Neuron (in vitro differentiated cells): ENCODE data around the gene OTOGL.
"Not testable (repeated sequence)": the region's sequence is repeated elsewhere in the genome, so short reads cannot be mapped to it uniquely, and the experiment has no call there.

Experiments
- H2AFZ ChIP-seq: one replicate; pipeline ENCODE4 v1.6.1; 2013; ENCODE audit warnings: low read depth, mild to moderate bottlenecking, inconsistent platforms, low read length, moderate library complexity
- H3K27me3 ChIP-seq: one replicate; pipeline ENCODE4 v1.6.1; 2013; ENCODE audit warnings: low read length; ENCODE audit not compliant: insufficient read depth
- H3K36me3 ChIP-seq: one replicate; pipeline ENCODE4 v1.6.1; 2013; ENCODE audit warnings: low read length; ENCODE audit not compliant: insufficient read depth
- H3K4me1 ChIP-seq: one replicate; pipeline ENCODE4 v1.6.1; 2013; ENCODE audit warnings: low read length; ENCODE audit not compliant: insufficient read depth
- H3K4me3 ChIP-seq: 2 replicates; pipeline ENCODE4 v1.5.1; 2013; ENCODE audit warnings: mild to moderate bottlenecking, low read length, moderate library complexity
- H3K9me3 ChIP-seq: one replicate; pipeline ENCODE4 v1.6.1; 2013; ENCODE audit warnings: low read length

OTOGL gene

GRCh38 chr12:80196419-80196818 is 97.1 kb downstream of the OTOGL start:
- no peak overlapping the region for H3K4me3 ChIP-seq
- H2AFZ ChIP-seq: no peak overlapping the region
- no peaks in the 10 kb centered on the region for H3K27me3 ChIP-seq
- H3K9me3 ChIP-seq: no peaks in the 10 kb centered on the region
- peaks cover 3% of the 10 kb centered on the region for H3K4me1 ChIP-seq
- H3K36me3 ChIP-seq: no peaks in the 10 kb centered on the region

DNA sequence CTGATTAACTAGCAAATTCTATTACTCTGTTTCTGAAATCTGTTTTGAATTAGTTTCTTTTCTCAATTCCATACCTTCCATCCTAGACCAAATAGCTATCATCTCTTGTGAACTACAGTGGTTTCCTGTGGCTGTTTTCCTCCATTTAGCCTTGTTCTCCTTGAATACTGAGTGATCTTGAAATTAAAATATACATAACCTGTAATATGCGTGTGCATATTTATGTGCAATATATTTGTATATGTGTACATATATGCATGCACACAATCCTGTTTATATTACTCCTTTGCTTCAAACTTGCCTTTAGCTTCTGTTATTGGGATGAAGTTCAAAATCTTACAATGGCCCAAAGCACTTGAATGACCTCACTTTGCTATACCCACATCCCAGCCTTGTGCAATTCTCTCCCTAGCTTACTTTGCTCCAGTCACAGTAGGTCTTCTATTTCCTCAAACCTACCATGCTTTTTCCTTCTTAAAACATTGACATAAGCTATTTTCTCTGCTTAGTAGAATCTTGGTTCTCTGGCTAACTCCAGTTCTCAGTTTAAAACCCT is 99.5 kb downstream of the OTOGL start:
- Histone ChIP-seq H2AFZ (no peak overlapping the region), H3K4me1 (peaks cover 26% of the 10 kb centered on the region), H3K4me3 (no peak overlapping the region), H3K27me3 (no peaks in the 10 kb centered on the region), H3K9me3 (no peaks in the 10 kb centered on the region), H3K36me3 (no peaks in the 10 kb centered on the region)

- H3K4me3 ChIP-seq: no peak overlapping the region
- H3K4me1 ChIP-seq: peaks cover 32% of the 10 kb centered on the region
- H3K36me3 ChIP-seq: no peaks in the 10 kb centered on the region
Observed at GRCh38 chr12:80199931-80200330, 100.6 kb downstream of the OTOGL start.

GRCh38 chr12:80200414-80200813 is 101.1 kb downstream of the OTOGL start:
- Histone ChIP-seq H3K27me3 (no peaks in the 10 kb centered on the region), H2AFZ (no peak overlapping the region), H3K4me1 (peaks cover 32% of the 10 kb centered on the region), H3K9me3 (no peaks in the 10 kb centered on the region), H3K4me3 (no peak overlapping the region), H3K36me3 (no peaks in the 10 kb centered on the region)

More at GRCh38 chr12:80199931-80200330, 100.6 kb downstream of the OTOGL start:
- H2AFZ ChIP-seq: no peak overlapping the region
- no peaks in the 10 kb centered on the region for H3K27me3 ChIP-seq
- H3K9me3 ChIP-seq: no peaks in the 10 kb centered on the region

GRCh38 chr12:80201908-80202307 is 102.6 kb downstream of the OTOGL start:
- Histone ChIP-seq H3K36me3 (no peaks in the 10 kb centered on the region), H3K4me1 (peaks cover 32% of the 10 kb centered on the region), H3K9me3 (no peaks in the 10 kb centered on the region), H2AFZ (no peak overlapping the region), H3K4me3 (no peak overlapping the region), H3K27me3 (no peaks in the 10 kb centered on the region)

DNA sequence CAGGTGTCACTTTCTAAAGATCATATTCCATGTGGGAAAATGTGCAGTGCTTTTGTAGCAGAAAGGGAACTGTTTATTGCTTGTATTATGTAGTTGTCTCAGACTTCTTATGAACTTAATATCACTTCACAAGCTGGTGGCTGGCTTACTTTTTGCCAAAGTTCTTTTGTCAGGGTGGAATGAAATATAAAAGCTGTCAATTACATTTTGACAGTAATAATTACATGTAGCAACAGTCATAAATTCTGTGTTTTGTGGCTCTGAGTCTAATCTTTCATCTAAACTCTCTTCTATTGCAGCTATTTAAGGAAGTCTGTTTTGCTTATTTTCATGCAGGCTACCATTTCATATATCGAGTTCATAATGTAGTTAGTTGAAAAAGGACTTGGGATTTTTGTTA is 106.6 kb downstream of the OTOGL start:
- Histone ChIP-seq H3K4me3 (no peak overlapping the region), H3K4me1 (peaks cover 40% of the 10 kb centered on the region), H2AFZ (no peak overlapping the region), H3K27me3 (no peaks in the 10 kb centered on the region), H3K36me3 (no peaks in the 10 kb centered on the region), H3K9me3 (no peaks in the 10 kb centered on the region)

- no peak overlapping the region for H2AFZ ChIP-seq
- no peak overlapping the region for H3K4me3 ChIP-seq
- H3K4me1 ChIP-seq: peaks cover 40% of the 10 kb centered on the region
- no peaks in the 10 kb centered on the region for H3K36me3 ChIP-seq
- H3K9me3 ChIP-seq: no peaks in the 10 kb centered on the region
- H3K27me3 ChIP-seq: no peaks in the 10 kb centered on the region
Observed at GRCh38 chr12:80208071-80208470, 108.7 kb downstream of the OTOGL start.

DNA sequence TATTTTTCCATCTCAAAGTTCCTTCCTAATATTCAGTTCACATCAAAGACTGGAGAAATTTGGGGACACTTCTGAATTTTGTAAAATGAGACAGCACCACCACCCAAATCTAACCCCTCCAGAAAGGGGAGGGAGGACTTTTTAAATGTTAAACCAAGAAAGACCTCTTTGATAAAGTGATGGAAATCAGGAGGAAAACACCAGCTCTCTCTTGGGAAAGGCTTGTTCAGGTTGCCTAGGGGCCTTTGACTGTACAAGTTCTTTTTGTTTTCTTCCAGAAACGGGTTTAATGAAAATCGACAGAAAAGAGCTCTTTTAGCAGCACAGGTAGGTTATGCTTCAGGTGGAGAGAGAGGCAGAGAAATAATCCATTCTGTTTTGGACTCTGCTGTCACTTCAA is 112.3 kb downstream of the OTOGL start:
- Histone ChIP-seq H3K4me3 (no peak overlapping the region), H3K27me3 (no peaks in the 10 kb centered on the region), H3K36me3 (no peaks in the 10 kb centered on the region), H3K9me3 (no peaks in the 10 kb centered on the region), H2AFZ (no peak overlapping the region), H3K4me1 (peaks cover 49% of the 10 kb centered on the region)

DNA sequence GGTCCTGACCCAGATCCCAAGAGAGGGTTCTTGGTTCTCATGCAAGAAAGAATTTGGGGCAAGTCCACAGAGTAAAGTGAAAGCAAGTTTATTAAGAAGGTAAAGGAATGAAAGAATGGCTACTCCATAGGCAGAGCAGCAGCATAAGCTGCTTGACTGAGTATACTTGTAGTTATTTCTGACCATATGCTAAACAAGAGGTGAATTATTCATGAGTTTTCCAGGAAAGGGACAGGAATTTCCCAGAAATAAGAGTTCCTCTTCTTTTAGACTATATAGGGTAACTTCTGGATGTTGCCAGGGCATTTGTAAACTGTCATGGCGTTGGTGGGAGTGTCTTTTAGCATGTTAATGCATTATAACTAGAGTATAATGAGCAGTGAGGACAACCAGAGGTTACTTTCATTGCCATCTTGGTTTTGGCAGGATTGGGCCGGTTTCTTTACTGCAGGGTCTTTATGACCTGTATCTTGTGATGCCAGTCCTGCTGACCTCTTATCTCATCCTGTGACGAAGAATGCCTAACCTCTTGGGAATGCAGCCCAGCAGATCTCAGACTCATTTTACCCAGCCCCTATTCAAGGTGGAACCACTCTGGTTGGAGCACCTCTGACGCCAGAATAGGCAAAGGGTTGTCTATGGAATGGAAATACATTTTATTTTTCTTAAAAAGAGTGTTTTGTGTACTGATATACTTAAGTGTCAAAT is 113.8 kb downstream of the OTOGL start:
- Histone ChIP-seq H3K36me3 (no peaks in the 10 kb centered on the region), H3K9me3 (no peaks in the 10 kb centered on the region), H3K27me3 (no peaks in the 10 kb centered on the region), H3K4me3 (no peak overlapping the region), H3K4me1 (peaks cover 63% of the 10 kb centered on the region), H2AFZ (peak overlapping the region; percentile 16)

DNA sequence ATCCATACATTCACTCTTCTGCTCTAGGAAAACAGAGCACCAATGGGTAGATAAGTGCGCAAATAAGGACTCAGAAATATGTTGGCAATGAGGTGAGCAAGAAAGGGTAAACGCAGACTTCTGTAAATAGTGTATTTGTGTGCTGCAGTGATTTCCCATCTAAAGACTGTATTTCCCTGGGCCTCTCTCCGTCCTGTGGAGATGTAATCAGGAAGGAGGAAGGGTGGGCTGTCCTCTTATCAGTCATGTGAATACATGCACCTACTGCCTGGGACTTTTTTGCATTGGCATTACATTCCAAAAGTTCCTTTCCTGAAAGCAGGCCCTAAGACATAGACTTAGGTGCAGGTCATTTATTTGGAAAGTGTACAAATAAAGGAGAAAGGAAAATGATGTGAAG is 114.5 kb downstream of the OTOGL start:
- Histone ChIP-seq H3K36me3 (no peaks in the 10 kb centered on the region), H3K27me3 (no peaks in the 10 kb centered on the region), H3K4me1 (peaks cover 68% of the 10 kb centered on the region), H3K9me3 (no peaks in the 10 kb centered on the region), H2AFZ (no peak overlapping the region), H3K4me3 (no peak overlapping the region)

DNA sequence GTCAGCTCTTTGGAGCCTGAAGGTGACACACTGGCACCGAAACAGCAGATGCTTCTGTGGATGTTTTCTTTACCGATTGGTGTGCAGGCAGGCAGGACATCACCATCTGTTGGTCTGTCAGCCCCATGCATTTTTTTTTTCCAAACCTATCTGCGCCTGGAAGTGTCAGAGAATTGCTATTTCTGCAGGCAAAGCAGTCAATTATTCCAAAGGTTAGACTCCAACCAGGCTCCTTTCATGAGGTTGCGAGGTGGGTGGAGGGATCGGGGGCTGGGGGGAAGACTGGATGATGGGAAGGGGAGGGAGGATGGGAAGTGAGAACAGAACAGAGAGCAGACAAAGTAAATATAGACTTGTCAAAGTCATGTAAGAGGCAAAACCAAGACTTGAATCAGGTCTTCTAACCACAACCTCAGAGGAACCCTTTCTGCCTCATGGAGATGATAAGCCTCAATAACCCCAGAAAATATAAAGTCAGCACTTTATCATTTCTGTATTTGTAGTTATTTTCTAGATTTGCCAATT is 117.7 kb downstream of the OTOGL start:
- no peaks in the 10 kb centered on the region for H3K27me3 ChIP-seq
- no peaks in the 10 kb centered on the region for H3K36me3 ChIP-seq
- H3K9me3 ChIP-seq: no peaks in the 10 kb centered on the region
- no peak overlapping the region for H3K4me3 ChIP-seq
- peaks cover 62% of the 10 kb centered on the region for H3K4me1 ChIP-seq
- no peak overlapping the region for H2AFZ ChIP-seq

DNA sequence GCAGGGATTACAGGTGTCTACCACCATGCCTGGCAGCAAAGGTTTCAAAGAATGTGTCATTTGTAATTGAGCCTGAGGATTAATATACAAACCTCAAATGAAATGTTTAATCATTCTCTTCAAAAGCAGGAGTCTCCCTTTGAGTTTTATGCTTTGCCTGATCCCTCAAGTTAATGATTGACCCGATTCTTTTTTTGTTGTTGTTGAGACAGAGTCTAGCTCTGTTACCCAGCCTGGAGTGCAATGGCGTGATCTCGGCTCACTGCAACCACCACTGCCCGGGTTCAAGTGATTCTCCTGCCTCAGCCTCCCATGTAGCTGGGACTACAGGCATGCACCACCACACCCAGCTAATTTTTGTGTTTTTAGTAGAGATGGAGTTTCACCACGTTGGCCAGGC is 119.6 kb downstream of the OTOGL start:
- H3K9me3 ChIP-seq, H3K36me3 ChIP-seq, H2AFZ ChIP-seq, H3K27me3 ChIP-seq, H3K4me3 ChIP-seq: not testable (repeated sequence)
- peaks cover 44% of the 10 kb centered on the region for H3K4me1 ChIP-seq

DNA sequence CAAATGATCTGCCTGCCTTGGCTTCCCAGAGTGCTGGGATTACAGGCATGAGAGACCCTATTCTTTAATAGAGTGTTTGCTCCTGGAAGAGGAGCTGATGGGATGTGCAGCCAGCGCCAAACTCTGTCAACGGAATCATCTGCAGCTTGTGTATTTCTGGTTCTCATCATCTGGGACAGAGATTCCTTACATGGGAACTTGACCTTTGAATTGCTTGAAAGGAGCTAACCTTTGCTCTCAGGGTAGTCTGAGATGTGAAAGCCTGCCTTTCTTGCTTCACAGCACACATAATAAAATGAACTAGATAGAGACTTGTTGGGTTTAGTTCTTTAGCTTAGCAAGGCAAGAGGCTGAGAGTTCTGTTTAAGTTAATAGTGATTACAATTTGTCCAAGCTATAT is 120.0 kb downstream of the OTOGL start:
- Histone ChIP-seq H3K36me3 (no peaks in the 10 kb centered on the region), H3K4me3 (no peak overlapping the region), H3K27me3 (no peaks in the 10 kb centered on the region), H3K4me1 (peaks cover 39% of the 10 kb centered on the region), H3K9me3 (no peaks in the 10 kb centered on the region), H2AFZ (no peak overlapping the region)

- H3K36me3 ChIP-seq: no peaks in the 10 kb centered on the region
- no peaks in the 10 kb centered on the region for H3K9me3 ChIP-seq
- H3K27me3 ChIP-seq: no peaks in the 10 kb centered on the region
- peaks cover 27% of the 10 kb centered on the region for H3K4me1 ChIP-seq
- no peak overlapping the region for H2AFZ ChIP-seq
- no peak overlapping the region for H3K4me3 ChIP-seq
Observed at GRCh38 chr12:80222261-80222660, 122.9 kb downstream of the OTOGL start.
